ENCODE results near the gene IQSEC3.
"Not testable (repeated sequence)": the region's sequence is repeated elsewhere in the genome, so short reads cannot be mapped to it uniquely, and the experiment has no call there.

IQSEC3 gene

GRCh38 chr12:45991-46358, 20.6 kb upstream of the IQSEC3 start:
- not testable (repeated sequence) for H3K4me3 Mint-ChIP-seq; H3K9me3 Mint-ChIP-seq; H3K4me1 Mint-ChIP-seq (ENCODE audit: low read depth); H3K27ac Mint-ChIP-seq; H3K36me3 Mint-ChIP-seq (ENCODE audit: low read depth)
- peaks cover 16% of the 10 kb centered on the region for H3K27me3 Mint-ChIP-seq (ENCODE audit: low read depth)

GRCh38 chr12:46542-46941, 20.0 kb upstream of the IQSEC3 start:
- not testable (repeated sequence) for H3K27ac Mint-ChIP-seq; H3K36me3 Mint-ChIP-seq (ENCODE audit: low read depth); H3K9me3 Mint-ChIP-seq; H3K4me3 Mint-ChIP-seq; H3K4me1 Mint-ChIP-seq (ENCODE audit: low read depth)
- peaks cover 16% of the 10 kb centered on the region for H3K27me3 Mint-ChIP-seq (ENCODE audit: low read depth)

GRCh38 chr12:47699-48226, 18.8 kb upstream of the IQSEC3 start:
- H3K9me3 Mint-ChIP-seq; H3K27ac Mint-ChIP-seq; H3K36me3 Mint-ChIP-seq (ENCODE audit: low read depth); H3K4me1 Mint-ChIP-seq (ENCODE audit: low read depth); H3K4me3 Mint-ChIP-seq: not testable (repeated sequence)
- H3K27me3 Mint-ChIP-seq (ENCODE audit: low read depth): peaks cover 16% of the 10 kb centered on the region

GRCh38 chr12:49149-49548, 17.4 kb upstream of the IQSEC3 start:
- H3K4me1 Mint-ChIP-seq (ENCODE audit: low read depth); H3K36me3 Mint-ChIP-seq (ENCODE audit: low read depth); H3K9me3 Mint-ChIP-seq; H3K27ac Mint-ChIP-seq; H3K4me3 Mint-ChIP-seq: not testable (repeated sequence)
- H3K27me3 Mint-ChIP-seq (ENCODE audit: low read depth): peaks cover 21% of the 10 kb centered on the region

- H3K4me1 Mint-ChIP-seq (ENCODE audit: low read depth); H3K4me3 Mint-ChIP-seq; H3K9me3 Mint-ChIP-seq; H3K36me3 Mint-ChIP-seq (ENCODE audit: low read depth); H3K27ac Mint-ChIP-seq: not testable (repeated sequence)
- peaks cover 11% of the 10 kb centered on the region for H3K27me3 Mint-ChIP-seq (ENCODE audit: low read depth)
These were observed 15.5 kb upstream of the IQSEC3 start for GRCh38 chr12:51087-51486.

- H3K36me3 Mint-ChIP-seq (ENCODE audit: low read depth); H3K27ac Mint-ChIP-seq; H3K4me3 Mint-ChIP-seq; H3K9me3 Mint-ChIP-seq; H3K4me1 Mint-ChIP-seq (ENCODE audit: low read depth): not testable (repeated sequence)
- peaks cover 11% of the 10 kb centered on the region for H3K27me3 Mint-ChIP-seq (ENCODE audit: low read depth)
These were observed 14.6 kb upstream of the IQSEC3 start for GRCh38 chr12:51962-52361.

GRCh38 chr12:52902-53734, 13.4 kb upstream of the IQSEC3 start:
- not testable (repeated sequence) for H3K9me3 Mint-ChIP-seq

GRCh38 chr12:53735-54730, 12.5 kb upstream of the IQSEC3 start:
- Mint-ChIP-seq H3K27me3 (ENCODE audit: low read depth) (peaks cover 21% of the 10 kb centered on the region), H3K4me1 (ENCODE audit: low read depth) (no peaks in the 10 kb centered on the region), H3K9me3 (peaks cover 3% of the 10 kb centered on the region), H3K4me3 (no peak overlapping the region), H3K27ac (no peak overlapping the region), H3K36me3 (ENCODE audit: low read depth) (no peaks in the 10 kb centered on the region)

More at GRCh38 chr12:52902-53734, 13.4 kb upstream of the IQSEC3 start:
- not testable (repeated sequence) for H3K27ac Mint-ChIP-seq; H3K36me3 Mint-ChIP-seq (ENCODE audit: low read depth); H3K4me1 Mint-ChIP-seq (ENCODE audit: low read depth); H3K4me3 Mint-ChIP-seq
- peaks cover 18% of the 10 kb centered on the region for H3K27me3 Mint-ChIP-seq (ENCODE audit: low read depth)

- peaks cover 7% of the 10 kb centered on the region for H3K9me3 Mint-ChIP-seq
- H3K4me3 Mint-ChIP-seq: no peak overlapping the region
- peaks cover 22% of the 10 kb centered on the region for H3K27me3 Mint-ChIP-seq (ENCODE audit: low read depth)
- H3K4me1 Mint-ChIP-seq (ENCODE audit: low read depth): no peaks in the 10 kb centered on the region
- H3K36me3 Mint-ChIP-seq (ENCODE audit: low read depth): no peaks in the 10 kb centered on the region
- no peak overlapping the region for H3K27ac Mint-ChIP-seq
These were observed 11.6 kb upstream of the IQSEC3 start for GRCh38 chr12:54750-55535.

GRCh38 chr12:56683-57346, 9.8 kb upstream of the IQSEC3 start:
- no peak overlapping the region for H3K27ac Mint-ChIP-seq
- H3K9me3 Mint-ChIP-seq: peaks cover 7% of the 10 kb centered on the region
- no peak overlapping the region for H3K4me3 Mint-ChIP-seq
- H3K27me3 Mint-ChIP-seq (ENCODE audit: low read depth): peaks cover 26% of the 10 kb centered on the region
- H3K4me1 Mint-ChIP-seq (ENCODE audit: low read depth): no peaks in the 10 kb centered on the region
- H3K36me3 Mint-ChIP-seq (ENCODE audit: low read depth): no peaks in the 10 kb centered on the region

- Mint-ChIP-seq H3K4me3 (no peak overlapping the region), H3K4me1 (ENCODE audit: low read depth) (no peaks in the 10 kb centered on the region), H3K27ac (no peak overlapping the region), H3K9me3 (peaks cover 7% of the 10 kb centered on the region), H3K36me3 (ENCODE audit: low read depth) (no peaks in the 10 kb centered on the region), H3K27me3 (ENCODE audit: low read depth) (peaks cover 26% of the 10 kb centered on the region)
These were observed 9.0 kb upstream of the IQSEC3 start for GRCh38 chr12:57539-57938.

GRCh38 chr12:58832-59231, 7.7 kb upstream of the IQSEC3 start:
- Mint-ChIP-seq H3K27me3 (ENCODE audit: low read depth) (peaks cover 21% of the 10 kb centered on the region), H3K27ac (no peak overlapping the region), H3K4me3 (no peak overlapping the region), H3K9me3 (peaks cover 7% of the 10 kb centered on the region), H3K36me3 (ENCODE audit: low read depth) (no peaks in the 10 kb centered on the region), H3K4me1 (ENCODE audit: low read depth) (no peaks in the 10 kb centered on the region)

- not testable (repeated sequence) for H3K4me3 Mint-ChIP-seq; H3K4me1 Mint-ChIP-seq (ENCODE audit: low read depth); H3K27ac Mint-ChIP-seq; H3K9me3 Mint-ChIP-seq; H3K36me3 Mint-ChIP-seq (ENCODE audit: low read depth)
- peaks cover 27% of the 10 kb centered on the region for H3K27me3 Mint-ChIP-seq (ENCODE audit: low read depth)
These were observed 4.7 kb upstream of the IQSEC3 start for GRCh38 chr12:61845-62244.
